Astrocyte of the cerebellum (primary cell): ENCODE data around the gene FGF9.

Experiments used
- DNase-seq: peaks from one replicate; pipeline ENCODE4 v3.0.0-alpha.2; 2011; ENCODE audit warnings: low read depth
- H3K4me3 ChIP-seq: 2 replicates; pipeline ENCODE4 v1.5.1; 2011; ENCODE audit warnings: mild to moderate bottlenecking, low read depth, low read length, moderate library complexity
- in situ Hi-C: cut with HindIII; loops from 2 replicates; pipeline ENCODE4 v1.10.0; 2017; ENCODE audit warnings: low sequenced_read_pairs
- TF ChIP-seq, protein P1 (sequence below): IDR thresholded peaks from 2 replicates; pipeline ENCODE4 v1.5.1; 2012; ENCODE audit warnings: low read length, low read depth, moderate library complexity, mild to moderate bottlenecking; ENCODE audit errors: missing control alignments

Gene FGF9

DNA sequence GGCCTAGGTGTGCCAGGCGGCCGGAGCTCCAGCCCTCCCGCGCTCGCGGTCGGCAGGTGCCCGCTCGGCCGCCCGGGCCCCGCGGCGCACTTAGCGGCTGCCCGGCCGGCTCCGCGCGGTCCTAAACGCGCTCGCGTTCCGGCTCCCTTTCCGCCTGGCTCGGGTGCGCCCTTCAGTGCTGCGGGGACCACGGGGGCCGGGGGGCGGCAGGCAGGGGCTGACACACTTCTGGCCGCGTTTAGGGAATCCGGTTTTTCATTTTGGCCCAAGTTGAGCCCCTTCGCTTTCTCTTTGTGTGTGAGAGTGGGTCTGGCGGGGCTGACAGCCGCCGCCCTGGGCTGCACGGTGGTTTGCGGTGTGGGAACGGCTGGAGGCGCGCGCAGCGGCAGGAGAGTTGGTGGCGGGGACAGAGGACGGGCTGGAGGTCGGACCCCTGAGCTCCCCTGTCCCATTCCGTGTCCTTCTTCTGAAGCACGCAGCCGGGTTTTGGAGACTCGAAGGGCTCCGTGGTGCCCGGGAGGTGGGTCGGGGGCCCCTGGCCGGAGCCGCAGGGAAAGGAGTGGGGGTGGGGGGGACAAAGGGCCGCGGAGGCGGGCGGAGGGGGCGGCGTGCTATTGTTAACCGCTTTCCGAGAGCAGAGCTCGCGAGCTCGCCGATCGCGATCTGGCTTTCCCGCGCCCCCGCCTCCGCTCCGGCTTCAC lies 3.1 kb downstream of the FGF9 start:
- peak overlapping the region; percentile 53 for H3K4me3 ChIP-seq
- in situ Hi-C loops, result no loop called here
- no peak for DNase-seq
- TF ChIP-seq, protein P1, sequence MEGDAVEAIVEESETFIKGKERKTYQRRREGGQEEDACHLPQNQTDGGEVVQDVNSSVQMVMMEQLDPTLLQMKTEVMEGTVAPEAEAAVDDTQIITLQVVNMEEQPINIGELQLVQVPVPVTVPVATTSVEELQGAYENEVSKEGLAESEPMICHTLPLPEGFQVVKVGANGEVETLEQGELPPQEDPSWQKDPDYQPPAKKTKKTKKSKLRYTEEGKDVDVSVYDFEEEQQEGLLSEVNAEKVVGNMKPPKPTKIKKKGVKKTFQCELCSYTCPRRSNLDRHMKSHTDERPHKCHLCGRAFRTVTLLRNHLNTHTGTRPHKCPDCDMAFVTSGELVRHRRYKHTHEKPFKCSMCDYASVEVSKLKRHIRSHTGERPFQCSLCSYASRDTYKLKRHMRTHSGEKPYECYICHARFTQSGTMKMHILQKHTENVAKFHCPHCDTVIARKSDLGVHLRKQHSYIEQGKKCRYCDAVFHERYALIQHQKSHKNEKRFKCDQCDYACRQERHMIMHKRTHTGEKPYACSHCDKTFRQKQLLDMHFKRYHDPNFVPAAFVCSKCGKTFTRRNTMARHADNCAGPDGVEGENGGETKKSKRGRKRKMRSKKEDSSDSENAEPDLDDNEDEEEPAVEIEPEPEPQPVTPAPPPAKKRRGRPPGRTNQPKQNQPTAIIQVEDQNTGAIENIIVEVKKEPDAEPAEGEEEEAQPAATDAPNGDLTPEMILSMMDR, result no peak

DNA sequence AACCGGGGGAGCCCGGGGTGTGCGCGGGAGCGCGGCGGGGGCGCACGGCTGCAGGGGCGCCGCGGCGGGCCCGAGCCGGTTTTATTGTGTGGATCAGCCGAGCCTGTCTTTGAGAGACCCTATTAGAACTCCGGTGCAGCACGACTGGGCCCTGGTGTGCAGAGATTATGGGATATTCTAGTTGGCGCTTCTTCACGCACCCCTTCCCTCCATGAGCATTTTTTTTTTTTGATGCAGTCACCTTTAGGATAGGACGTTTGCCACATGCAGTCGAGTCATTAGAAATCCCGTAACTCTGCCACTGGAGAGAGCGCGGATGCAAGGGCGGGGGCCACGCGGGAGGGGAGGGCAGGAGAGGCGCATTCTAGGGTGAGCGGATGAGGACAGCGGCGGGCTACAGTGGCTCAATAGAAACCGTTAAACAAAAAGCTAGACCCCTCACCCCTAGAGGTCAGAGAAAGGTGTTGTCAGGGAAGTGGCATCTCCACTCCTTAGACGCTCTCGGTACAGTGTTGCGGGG lies 3.7 kb downstream of the FGF9 start:
- no peak for DNase-seq
- TF ChIP-seq, protein P1, result no peak
- in situ Hi-C loops, result no loop called here
- peak overlapping the region; percentile 21 for H3K4me3 ChIP-seq

DNA sequence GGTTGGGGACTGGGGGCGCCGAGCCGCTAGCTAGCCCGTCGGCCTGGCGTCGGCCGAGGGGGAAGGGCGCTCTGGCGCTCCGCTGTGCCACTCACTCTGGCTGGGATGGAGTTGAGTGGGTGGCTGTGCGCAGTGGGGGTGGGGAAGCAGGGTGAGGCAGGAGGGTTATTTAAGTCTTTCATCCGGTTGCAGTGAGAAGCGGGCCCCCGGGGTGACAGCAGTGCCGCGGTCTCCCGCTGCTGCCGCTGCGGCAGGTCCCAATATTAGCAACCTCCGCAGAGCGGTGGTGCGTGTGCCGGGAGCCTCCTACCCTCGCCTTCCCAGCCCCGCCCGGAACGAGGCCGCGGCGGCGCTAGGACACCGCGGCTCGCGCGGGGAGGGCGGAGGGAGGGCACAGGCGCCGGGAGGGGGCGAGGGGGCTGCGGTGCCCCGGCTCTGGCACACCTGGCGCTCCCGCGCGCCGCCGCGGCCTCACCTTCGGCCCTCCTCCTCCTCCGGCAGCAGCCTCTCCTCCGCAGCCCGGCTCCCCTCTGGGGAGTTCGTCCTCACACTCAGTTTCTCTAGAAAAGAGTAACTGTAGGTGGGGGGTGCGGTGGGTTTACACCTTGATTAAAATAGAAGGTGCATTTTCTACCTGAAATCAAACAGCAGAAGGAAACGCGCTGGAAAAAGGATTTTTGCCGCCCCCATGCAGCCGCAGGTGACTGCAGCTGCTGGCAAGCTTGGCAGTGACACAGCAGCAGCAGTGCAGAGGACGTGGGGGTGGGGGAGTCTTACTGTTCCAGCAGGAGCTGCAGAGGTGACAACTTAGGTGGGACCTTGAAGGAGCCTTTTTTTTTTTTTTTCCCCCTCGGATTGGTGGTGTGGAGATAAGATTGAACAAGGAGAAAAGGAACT lies 4.5 kb downstream of the FGF9 start:
- TF ChIP-seq, protein P1, result no peak
- DNase-seq, result no peak

DNA sequence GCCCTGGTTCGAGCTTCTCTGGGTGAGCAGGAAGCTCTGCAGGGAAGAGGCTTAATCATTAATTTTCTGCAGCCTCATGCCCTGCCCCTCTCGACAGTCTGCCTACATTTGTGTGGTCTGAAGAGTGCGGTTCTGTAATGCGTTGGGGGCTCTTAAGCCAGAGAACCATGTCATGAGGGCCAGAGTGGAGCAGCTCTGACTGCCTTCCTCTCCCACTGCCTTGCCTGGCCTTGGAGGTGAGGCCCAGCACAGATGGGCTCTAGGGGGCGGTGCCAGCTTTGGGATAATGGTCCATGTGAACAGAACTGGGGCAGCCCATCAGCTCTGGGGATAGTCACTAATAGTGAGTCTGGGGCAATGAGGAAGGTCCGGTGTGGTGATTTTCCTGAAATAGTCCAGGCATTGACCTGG lies 5.7 kb downstream of the FGF9 start:
- DNase-seq, result no peak
- in situ Hi-C loops, result no loop called here
- TF ChIP-seq, protein P1, result no peak
- no peak overlapping the region for H3K4me3 ChIP-seq

More for the DNA sequence above, 4.5 kb downstream of the FGF9 start:
- in situ Hi-C loops, result no loop called here
- H3K4me3 ChIP-seq, result peak overlapping the region; percentile 15

DNA sequence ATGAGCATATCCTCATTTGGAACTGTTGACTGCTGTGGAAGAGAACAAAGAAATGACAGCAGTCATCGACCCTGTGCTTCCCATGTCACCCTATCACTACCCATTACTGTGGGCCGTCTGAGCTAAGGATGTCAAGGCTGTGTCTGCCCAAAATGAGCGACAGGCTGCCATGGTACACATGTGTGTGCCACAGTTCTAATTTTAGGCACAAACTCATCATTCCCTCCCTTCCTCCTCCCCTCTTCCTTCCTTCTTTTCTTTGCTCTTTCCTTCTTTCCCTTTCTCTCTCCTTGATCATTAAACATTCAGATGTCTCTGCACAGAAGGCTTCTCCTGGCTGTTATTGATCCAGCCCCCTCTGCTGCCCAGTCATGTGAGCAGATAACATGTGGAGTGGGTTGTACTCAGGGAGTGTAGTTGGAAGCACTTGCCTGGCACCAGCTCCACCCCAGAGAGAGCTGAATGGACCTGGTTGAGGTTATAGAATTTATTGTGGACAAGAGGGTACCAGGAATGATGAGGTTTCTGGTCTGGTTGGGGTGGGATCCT lies 6.3 kb downstream of the FGF9 start:
- TF ChIP-seq, protein P1, result no peak
- in situ Hi-C loops, result no loop called here

DNA sequence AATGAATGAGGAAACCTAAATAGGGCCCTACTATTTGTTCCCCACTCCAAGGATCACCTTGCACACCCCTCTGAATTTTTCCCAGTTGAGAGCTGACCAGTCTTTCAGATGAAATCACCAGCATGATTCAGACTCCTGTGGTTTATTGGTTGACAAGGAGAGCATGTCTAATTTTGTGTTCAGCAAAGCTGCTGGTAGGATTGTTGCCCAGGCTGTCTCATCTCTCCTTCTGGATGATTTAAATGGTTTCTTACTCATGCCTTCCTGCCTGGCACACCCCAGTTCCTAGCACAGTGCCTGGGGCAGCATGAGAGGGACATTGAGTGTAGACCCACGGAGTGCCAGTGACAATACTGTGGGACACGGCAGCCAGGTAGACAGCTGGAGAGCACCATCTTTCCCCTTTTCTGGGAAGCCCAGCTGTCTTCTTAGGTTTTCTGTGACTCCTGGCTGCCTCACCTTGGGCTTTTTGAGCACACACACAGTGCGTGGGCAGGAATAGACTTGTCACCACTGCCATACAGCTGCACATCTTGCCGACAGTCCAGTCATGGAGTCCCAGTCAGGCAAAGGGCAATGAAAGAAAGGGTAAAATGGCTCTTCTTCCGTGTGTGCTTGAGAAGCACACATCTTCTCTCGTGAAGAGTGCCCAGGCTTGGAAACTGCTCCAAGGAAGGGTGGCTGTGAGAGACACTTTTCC lies 12.3 kb downstream of the FGF9 start:
- TF ChIP-seq, protein P1, result no peak
- in situ Hi-C loops, result no loop called here
- no peak overlapping the region for H3K4me3 ChIP-seq
- DNase-seq, result peak; percentile 63

More for the DNA sequence above, 6.3 kb downstream of the FGF9 start:
- no peak for DNase-seq
- no peak overlapping the region for H3K4me3 ChIP-seq
